Embryonic facial prominence (tissue), 1 donor: ENCODE measurements around the gene ZDHHC14.
"Not testable (repeated sequence)": the region's sequence is repeated elsewhere in the genome, so short reads cannot be mapped to it uniquely, and the experiment has no call there.

ENCODE experiments used
- DNase-seq: peaks from one replicate; pipeline ENCODE4 v3.0.0-alpha.2; 2016; ENCODE audit errors: extremely low spot score

ZDHHC14 gene

DNA sequence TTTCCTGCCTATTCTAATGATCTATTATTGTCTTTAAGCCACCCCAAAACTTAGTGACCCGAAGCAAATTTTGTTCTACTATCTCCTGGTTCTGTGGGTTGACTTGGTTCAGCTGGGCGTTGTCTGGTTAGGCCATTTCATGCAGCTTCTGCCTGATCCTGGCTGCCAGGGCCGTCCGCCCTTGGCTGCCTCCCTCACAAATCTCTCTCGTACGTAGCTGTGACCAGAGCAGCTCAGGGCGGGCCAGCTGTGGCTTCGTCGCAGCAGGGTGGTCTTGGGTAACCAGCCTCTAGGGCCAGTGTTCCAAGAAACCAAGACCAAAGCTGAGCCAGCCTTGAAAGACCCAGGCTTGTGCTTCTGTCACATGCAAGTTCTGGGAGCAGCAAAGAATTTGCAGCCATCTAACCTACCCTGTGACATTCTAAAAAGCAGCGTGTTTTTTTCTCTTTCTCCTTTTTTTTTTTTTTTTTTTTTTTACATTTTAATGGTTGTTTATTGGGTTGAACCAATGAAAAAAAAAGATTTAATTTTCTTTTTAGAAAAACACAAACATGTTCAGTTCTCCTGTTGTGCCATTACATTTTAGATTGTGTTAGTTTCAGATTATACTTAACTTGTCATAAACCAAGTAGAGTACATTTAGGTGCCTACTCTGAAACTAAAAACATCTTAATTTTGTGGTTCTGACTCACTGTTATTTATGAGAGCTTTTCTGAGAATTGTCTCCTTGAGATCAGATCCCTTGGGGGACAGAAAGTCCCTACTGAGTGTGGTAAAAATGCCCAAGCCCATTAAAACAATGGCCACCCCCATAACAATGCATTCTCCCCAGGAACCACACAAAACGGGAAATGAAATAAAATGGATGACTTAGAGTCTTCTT lies 83.9 kb downstream of the ZDHHC14 start:
- no peak for DNase-seq

DNA sequence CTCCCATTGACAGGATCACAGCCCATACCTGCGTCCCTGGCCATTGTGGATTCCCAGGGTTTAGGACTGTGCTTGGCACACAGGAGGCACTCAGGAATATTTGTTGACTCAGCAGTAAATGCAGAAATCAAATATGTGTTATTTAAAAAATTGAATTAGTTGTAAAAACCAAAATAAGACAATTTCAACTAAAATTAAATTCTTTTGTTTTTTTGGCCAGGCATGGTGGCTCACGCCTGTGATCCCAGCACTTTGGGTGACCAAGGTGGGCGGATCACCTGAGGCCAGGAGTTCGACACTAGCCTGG lies 85.3 kb downstream of the ZDHHC14 start:
- no peak for DNase-seq

DNA sequence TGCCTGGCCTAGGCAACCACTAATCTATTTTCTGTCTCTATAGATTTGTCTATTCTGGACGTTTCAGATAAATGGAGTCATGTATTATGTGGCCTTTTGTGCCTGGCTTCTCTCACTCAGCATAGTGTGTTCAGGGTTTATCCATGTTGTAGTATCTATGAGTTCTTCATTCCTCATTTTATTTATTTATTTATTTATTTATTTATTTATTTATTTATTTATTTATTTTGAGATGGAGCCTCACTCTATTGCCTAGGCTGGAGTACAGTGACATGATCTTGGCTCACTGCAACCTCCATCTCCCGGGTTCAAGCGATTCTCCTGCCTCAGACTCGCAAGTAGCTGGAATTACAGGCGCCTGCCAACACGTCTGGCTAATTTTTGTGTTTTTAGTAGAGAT lies 86.3 kb downstream of the ZDHHC14 start:
- not testable (repeated sequence) for DNase-seq

DNA sequence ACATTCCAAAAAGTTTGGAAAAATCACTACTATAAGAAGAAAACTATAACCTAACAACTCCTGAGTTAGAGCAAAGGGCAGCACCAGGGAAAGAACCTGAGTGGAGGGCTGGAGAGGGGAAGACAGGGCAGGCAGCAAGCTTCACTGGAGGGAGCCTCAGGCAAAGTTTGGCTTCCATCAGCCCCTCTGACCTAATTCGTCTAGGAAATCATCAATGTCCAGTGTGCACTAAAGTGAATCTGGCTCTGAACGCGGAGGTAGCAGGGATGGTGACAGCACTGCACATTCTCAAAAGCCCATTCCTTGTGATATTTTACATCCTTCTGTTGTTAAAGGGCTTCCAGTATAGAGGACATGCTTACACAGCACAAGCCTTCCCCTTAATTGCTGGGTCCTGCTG lies 87.1 kb downstream of the ZDHHC14 start:
- no peak for DNase-seq

DNA sequence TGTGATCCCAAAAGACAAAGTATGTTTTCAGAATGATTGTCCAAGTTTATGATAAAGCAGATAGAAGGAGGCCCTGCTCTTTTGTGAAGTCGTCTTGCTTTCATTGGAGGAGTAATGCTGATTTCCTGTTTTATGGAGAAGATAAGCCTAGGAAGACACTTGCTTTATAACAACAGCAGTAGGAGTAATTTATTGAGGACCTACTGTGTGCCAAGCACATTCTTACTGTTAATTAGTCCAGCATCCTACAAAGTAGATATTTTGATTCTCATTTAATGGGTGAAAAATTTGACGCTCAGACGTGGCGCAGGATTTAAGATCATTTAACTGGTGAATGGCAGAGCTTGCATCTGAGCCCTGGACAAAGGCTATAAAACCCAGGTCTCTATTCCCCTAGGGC lies 87.6 kb downstream of the ZDHHC14 start:
- DNase-seq, result no peak

DNA sequence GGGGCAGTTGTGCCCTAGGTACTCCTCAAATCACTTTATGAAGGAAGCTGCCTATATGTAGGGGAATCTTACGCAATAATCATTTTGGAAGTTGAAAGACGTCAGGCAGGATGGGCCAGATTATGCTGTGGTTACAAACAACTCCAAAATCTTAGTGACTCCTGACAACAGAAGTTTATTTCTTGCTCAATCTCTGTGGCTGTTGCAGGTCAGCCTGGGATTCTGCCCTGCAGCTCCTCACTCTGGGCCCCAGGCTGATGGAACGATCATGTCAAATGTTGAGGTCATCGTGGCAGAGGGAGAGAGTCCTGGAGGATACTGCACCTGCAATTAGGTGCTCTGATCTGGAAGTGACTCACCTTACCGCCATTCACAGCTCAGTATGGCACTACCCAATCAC lies 88.4 kb downstream of the ZDHHC14 start:
- DNase-seq, result no peak

DNA sequence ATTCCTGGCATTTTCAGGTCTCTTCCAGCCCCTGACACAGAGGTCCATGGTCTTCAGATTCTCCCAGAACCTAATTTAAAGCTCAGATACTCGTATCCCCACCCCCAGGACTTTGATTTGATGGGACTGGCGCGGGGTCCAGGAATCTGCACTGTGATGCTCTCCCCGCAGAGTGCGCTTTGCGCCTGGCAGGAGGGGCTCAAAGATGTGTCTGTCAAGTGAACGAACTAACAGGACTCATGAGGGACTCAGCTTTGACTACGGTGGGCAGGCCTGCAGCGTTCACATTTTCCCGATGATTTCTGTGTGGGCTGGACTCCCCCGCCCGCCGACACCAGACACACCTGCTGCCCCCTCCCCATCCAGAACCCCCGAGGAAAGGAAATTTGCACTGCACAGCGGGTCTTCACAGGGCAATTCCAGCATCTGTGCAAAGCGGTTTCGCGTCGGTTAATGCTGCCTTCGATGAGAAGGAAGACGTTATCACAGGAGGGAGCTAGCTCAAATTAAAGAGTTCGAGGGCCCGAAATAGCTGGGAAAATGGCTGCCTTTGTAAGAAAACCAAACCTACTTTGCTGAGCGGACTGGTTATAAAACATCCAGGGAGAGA lies 90.2 kb downstream of the ZDHHC14 start:
- DNase-seq, result no peak

DNA sequence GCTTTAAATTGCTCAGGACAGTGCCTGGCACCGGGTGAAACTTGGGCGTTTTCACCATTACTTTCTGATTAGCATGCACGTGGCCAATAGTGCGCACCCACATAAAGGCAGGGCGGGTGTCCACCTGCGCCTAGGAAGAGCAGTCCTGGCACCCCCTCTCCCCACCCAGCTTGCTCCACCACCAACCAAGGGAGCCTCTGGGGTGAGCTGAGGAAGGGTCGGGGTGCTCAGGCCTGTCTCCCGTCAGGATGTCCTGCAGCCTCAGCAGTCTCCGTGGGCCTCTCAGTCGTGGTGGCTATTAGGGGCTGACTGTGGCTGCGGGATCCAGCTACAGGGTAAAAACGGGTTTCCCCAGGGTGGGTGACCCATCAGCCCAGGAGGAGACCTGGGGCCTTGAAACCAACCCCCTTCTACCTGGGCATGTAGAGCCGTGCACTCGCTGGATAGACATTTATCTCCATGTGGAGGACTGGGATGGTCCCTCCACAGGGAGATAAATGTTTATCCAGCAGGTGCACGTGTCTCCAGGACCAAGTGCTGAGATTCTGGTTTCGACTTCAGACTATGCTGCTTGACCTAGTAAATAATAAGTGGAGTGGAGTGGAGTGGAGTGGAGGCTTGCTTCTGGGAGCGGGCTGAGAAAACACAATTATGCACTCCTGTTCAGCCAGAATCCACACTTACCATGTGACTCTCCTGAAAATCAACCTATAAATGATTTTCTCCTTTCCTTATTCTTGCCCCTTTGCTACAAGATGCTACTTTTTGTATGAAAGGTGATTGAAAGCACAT lies 91.1 kb downstream of the ZDHHC14 start:
- DNase-seq, result no peak

DNA sequence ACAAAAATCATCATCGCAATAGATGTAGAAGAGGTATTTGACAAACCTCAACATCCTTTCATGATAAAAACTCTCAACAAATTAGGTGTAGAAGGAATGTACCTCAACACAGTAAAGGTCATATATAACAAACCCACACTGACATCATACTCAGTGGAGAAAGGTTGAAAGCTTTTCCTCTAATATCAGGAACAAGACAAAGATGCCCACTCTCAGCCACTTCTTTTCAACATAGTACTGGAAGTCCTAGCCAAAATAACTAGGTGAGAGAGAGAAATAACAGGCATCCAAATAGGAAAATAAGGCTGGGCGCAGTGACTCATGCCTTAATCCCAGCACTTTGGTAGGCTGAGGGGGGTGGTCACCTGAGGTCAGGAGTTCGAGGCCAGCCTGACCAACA lies 95.8 kb downstream of the ZDHHC14 start:
- DNase-seq, result no peak

DNA sequence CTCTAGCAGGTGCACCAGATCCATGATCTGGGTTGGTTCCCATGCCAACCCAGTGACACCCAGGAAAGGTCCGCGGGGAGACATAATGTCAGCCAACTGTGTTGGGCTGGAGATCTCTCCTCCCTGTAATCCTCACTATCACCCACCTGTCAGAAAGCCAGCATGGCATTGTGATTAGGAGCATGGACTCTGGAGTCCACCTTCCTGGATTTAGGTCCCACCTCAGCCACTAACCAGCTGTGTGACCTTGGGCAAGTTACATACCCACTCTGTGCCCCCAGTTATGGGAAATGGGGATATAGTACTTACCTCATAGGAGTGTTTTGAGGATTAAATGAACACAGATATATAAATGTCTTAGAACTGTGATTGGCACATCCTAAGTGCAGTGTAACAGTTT lies 97.9 kb downstream of the ZDHHC14 start:
- no peak for DNase-seq

DNA sequence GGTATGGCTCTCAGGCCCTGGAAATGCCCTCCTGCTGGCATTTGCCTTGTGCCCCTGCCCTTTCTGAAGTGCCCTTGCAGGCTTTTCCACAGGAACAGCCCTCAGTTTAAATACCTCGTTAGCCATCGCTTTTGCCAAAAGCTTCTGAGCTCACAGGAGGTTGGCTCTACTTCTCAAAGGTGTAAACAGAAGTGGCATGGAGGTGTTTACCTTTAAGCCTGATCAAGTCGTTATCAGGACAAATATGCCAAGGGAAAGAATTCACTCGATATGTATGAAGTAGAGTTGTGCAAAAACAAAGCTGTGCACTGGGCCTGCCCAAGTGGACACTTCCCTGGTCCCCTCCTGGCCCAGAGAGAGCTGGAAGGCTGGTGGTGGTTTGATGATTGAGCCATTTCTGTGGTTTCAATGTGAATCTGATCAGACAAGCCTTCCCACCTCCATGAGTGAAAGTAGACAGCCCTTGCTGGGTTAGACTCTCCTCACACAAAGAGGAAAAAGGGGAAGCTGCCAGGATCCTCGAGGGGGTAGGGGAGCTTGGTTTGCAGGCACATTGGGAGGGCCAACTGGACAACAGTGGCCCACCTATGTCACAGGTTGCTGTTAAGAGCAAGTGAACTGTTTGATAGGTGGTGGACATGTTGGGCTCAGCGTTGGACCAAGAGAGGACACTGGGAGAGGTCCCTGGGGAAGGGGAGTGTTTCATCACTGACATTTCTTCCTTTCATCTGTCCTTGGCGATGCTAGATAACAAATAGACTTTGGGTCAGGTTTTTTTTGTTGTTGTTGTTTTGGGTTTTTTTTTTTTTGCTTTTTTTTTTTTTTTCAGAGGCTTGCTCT lies 98.7 kb downstream of the ZDHHC14 start:
- DNase-seq, result no peak

DNA sequence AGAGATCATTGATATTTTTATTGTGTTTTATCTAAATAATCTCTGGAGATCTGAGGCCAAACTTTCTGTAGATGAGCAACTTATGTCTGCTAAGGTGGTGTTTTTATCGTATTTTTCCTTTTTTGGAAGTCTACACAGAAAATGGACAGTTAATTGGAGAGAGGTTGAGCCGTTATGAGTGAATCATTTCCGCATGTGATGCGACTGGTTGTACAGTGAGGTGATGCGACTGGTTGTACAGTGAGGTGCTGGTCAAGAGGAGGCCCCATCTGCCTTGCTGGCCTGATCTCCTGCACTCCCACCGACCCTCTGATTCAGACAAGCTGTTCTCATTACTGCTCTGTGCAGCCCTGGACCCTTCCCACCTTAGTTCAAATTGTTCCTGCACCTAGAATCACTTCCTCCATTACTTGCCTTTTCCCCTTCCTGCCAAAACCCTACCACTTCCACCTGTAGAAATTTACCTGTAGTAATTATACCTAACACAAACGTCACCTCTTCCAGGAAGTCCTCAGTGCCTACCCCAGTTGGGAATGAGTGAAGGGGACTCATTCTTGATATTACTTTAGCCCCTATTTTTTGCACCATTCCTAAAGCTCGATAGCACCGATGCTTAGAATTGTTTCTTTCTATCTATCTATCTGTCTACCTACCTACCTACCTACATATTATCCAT lies 100.3 kb downstream of the ZDHHC14 start:
- DNase-seq, result no peak

DNA sequence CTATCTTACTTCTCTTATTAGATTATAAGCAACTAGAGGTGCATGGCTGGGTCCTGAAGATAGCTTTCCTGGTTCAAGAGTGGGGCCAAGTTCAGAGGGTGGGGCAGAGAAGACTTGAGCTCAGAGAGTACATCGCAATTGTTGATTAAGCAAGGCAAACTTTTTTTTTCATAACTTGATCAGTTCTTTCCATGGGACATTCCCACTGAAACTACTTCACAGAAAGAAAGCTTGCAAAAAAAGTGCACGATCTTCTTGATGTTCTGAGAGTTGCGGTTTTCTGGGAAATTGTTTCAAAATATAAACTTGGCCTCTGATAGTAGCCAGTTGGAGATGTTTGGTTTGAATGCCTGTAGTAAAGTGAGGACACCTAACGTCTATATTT lies 100.9 kb downstream of the ZDHHC14 start:
- DNase-seq, result no peak

DNA sequence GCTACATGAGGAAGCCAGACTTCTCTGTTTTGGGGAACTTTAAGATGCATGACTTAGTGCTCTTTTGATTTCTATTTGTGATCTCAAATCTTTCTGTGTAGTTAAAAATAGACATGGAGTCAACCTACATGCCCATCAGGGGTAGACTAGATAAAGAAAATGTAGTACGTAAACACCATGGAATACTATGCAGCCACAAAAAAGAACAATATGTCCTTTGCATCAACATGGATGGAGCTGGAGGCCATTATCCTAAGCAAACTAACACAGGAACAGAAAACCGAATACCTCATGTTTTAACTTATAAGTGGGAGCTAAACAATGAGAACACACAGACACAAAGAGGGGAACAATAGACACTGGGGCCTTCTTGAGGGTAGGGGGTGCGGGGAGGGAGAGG lies 102.8 kb downstream of the ZDHHC14 start:
- no peak for DNase-seq

DNA sequence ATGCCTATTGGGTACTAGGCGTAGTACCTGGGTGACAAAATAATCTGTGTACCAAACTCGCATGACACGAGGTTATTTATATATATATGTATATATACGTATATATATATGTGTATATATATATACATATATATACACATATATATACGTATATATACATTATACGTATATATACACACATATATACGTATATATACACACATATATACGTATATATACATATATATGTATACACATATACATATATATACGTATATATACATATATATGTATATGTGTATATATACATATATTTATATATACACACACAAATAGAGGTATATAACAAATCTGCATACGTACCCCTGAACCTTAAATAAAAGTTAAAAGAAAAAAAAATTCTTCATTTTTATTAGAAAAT lies 103.2 kb downstream of the ZDHHC14 start:
- no peak for DNase-seq

DNA sequence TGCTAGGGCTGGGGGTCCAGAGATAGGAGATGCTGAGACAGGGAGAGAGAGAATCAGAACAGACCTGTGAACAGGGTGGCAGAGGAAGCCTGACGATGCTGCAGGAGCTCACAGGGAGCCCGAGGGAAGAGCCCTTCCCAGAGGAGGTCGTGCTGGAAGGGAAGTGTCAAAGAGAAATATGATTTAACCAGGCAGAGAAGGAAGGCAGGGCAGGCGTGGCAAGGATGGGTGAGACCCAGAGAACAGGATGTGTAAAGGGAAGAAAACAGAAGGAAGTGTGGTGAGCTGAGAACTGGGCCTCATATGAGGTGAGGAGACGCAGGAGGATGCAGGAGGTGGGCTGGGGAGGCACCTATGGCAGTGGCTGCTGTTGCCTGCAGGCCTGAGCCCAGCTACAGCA lies 105.6 kb downstream of the ZDHHC14 start:
- DNase-seq, result no peak

DNA sequence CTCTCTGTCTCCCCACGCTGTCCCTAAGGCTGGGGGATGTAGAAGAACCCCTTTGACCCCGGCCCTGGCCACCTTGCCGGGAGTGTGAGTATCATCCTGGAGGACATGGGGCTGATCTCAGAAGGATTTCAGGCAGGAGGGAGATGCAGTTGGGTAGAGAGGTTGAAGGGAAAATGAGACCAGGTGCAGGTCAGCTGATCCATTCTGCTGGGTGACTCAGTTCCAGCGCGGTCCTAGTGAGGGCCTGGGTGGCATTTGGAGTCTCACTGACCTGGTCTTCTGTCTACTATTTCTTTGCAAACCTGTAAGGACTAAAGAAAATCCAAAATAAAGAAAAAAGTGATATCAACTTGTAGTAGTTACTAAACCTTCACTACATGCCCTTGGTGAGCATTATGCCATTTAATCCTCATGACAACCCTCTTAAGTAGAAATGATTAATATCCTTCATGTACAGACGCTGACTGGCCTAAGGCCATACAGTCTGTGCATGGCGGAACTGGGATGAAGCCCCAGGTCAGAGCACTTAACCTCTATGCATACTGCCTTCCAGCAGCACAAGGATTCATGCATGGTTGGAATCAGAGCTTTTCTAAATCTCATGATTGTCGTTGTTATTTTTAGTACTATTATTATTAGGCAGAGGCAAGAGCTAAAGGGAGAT lies 106.3 kb downstream of the ZDHHC14 start:
- DNase-seq, result no peak

DNA sequence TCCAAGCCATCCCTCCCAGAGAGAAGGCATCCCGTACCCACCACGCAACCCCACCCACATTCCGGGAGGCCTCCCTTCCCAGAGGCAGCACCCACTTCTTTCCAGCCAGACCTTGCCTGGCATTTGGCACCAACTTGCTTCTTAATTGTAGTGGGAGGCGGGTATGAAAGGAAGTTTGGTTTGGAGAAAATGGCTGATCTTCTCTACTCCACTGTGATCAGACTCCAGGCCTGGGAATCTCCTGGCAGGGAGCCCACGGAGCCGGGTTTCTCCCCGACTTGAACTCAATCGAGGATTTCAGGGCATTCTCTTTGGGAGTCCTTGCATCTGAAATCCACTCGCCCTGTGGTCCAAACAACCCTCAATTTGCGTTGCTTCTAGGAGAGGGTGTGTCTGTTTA lies 107.1 kb downstream of the ZDHHC14 start:
- no peak for DNase-seq

DNA sequence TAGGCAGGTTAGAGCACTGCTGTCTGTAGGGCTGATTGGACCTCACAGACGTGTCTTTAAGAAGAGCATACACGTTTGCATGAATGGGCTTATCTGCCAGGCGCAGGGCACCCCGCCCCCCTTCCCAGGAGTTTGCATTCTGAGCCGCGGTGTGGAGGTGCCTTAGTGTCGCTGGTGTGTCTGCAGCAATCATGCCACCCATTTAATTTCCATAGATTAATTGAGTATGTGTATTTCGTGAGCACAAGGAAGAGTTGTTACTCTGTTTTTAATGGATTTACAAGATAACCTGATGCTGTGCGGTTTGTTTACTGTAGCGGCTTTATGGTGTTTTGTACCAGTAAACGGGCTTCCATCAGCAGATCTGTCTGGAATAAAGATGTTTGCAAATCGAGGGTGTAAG lies 107.7 kb downstream of the ZDHHC14 start:
- DNase-seq, result no peak

DNA sequence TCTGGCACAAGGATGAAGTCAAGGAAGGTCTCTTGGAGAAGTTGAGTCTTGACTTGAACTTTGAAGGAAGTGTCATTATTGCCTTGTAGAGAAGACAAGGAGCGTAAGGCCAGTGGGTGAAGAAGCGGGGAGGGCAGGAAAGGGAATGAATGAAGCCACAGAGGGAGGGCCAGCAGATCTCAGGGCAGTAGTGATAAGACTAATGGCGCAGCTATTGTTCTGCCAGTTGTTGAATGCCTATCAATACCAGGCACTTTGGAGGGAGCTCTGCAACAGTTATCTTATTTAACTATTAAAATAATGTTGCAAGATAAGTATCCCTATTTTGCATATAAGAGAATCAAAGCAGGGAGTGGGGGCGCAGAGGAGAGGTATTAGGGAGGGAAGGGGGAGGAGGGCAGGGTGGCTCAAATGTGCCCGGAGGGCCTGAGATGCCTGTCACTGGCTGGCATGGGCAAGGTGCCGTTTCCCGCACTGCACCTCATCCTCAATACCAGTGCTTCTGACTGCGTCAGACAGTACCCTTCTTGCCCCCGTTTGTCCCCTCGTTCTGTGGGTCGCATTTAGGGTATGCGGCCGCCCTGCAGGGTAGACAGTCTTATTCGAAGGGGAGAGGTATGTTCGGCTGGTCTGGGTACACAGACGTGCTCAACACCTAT lies 109.8 kb downstream of the ZDHHC14 start:
- DNase-seq, result no peak
